Mesodermal cell (in vitro differentiated cells): Measurements from ENCODE around the gene SOX13.
"Not testable (repeated sequence)": the region's sequence is repeated elsewhere in the genome, so short reads cannot be mapped to it uniquely, and the experiment has no call there.

ENCODE experiments used
- H3K27ac ChIP-seq: 2 replicates; pipeline ENCODE4 v1.7.0; 2013; ENCODE audit warnings: mild to moderate bottlenecking, low read depth, low read length, moderate library complexity; ENCODE audit not compliant: severe bottlenecking
- H3K36me3 ChIP-seq: 2 replicates; pipeline ENCODE4 v1.7.1; 2013; ENCODE audit warnings: mild to moderate bottlenecking, low read length, moderate library complexity; ENCODE audit not compliant: control insufficient read depth, insufficient read depth
- H3K4me1 ChIP-seq: one replicate; pipeline ENCODE4 v1.7.1; 2013; ENCODE audit warnings: mild to moderate bottlenecking, low read length; ENCODE audit not compliant: insufficient read depth, control insufficient read depth, poor library complexity, severe bottlenecking
- H3K4me3 ChIP-seq: 2 replicates; pipeline ENCODE4 v1.7.0; 2013; ENCODE audit warnings: low read length, control low read depth, mild to moderate bottlenecking; ENCODE audit not compliant: insufficient read depth, poor library complexity, severe bottlenecking; ENCODE audit errors: extremely low read depth
- H3K9me3 ChIP-seq: 2 replicates; pipeline ENCODE4 v1.7.1; 2013; ENCODE audit warnings: mild to moderate bottlenecking, low read length, moderate library complexity; ENCODE audit not compliant: control insufficient read depth
- WGBS, 2 experiments: methylation state at CpG; one replicate each; pipeline ENCODE4 v1.1.5; 2013; ENCODE audit warnings: missing lambda C conversion rate in 2 of 2; ENCODE audit not compliant: insufficient coverage in 2 of 2; 5-methylcytosine and 5-hydroxymethylcytosine counted together

Gene SOX13

DNA sequence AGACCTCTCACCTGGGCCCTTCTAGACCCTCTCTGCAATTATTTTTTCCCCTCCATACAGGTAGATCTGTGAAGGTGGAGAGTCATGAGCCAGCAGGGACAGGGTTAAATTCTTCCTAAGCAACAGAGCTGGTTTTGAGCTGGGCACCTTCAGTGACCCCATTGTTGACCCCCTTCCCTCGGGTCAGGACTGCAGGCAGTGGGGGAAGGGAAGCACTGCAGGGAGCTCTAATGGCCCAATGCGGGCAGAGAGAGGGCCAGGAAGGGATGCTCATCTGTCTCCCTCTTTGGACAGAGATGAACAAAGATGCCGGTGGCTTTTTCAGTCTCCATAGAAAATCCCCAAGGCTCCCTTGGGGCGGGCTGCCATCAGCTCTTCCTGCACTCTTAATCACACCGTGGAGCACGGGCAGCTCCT, 21.4 kb downstream of the SOX13 start:
- H3K9me3 ChIP-seq: no peaks in the 10 kb centered on the region
- H3K4me1 ChIP-seq: peaks cover 6% of the 10 kb centered on the region
- no peak overlapping the region for H3K4me3 ChIP-seq
- H3K36me3 ChIP-seq: no peaks in the 10 kb centered on the region
- peak overlapping the region; percentile 62 for H3K27ac ChIP-seq
- WGBS, 2 experiments: 9 to 18% methylated on average over 2 to 4 of the region's 6 CpGs

DNA sequence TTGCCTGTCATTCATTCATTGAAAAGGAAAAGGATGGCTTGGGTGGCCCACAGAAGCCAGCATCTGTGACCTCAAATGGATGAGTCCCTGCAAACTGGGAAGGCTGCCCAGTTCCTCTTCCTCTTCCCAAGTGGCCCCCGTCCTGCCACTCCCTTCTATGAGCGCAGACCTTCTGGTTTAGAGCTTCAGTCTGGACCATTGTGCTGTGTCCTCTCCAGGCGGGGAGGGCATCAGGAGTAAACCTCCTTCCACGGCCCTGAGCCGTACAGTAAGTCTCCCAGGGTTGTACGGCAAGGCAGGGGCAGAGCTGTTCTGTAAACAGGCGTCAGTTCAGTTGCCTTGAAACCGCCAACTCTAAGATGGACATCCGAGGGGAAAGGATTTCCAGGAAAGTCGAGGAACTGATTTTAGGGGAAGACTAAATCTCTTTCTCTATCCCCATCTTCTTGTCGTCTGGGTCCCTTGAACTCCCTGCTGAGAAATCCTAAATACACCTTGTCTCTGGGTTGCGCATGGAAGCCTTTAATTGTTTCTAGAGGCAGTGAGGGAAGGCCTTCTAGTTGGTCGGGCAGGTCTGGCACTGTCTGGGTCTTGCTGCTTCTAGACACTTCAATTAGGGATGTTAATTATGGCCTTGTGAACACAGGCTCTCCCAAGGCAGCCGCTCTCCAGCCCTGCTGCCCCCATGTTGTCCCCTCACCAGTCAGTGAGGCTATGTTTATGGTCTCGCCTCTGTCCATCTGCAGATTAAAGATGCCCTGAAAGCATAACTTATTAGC, 22.1 kb downstream of the SOX13 start:
- H3K9me3 ChIP-seq: no peaks in the 10 kb centered on the region
- no peaks in the 10 kb centered on the region for H3K36me3 ChIP-seq
- H3K4me1 ChIP-seq: peaks cover 6% of the 10 kb centered on the region
- peak overlapping the region; percentile 62 for H3K27ac ChIP-seq
- H3K4me3 ChIP-seq: no peak overlapping the region
- WGBS, 2 experiments: 79 to 85% methylated on average over 8 to 13 of the region's 15 CpGs

DNA sequence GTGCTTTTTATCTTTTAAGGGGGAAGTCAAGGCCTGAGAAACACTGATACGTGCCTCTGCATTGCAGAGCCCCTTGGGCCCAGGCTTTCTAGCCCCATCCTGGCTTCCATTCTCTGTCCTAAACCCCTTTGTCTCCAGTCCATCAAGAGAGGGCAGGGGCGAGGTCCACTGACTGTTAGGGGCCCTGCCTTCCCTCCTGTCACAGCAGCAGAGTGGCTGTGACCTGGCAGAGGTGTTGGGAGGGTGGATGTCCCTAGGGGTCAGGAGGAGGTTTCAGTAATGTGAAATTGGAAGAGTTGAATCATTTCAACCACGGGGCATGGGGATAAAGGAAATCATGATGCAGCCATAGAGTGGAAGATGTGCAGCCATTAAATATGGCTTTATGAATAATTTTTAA, 24.0 kb downstream of the SOX13 start:
- WGBS, 2 experiments: 100% methylated on average over 2 of the region's 3 CpGs; no CpG with 5 or more reads in 1 of the 2 experiments
- peaks cover 8% of the 10 kb centered on the region for H3K4me1 ChIP-seq
- H3K4me3 ChIP-seq: no peak overlapping the region

DNA sequence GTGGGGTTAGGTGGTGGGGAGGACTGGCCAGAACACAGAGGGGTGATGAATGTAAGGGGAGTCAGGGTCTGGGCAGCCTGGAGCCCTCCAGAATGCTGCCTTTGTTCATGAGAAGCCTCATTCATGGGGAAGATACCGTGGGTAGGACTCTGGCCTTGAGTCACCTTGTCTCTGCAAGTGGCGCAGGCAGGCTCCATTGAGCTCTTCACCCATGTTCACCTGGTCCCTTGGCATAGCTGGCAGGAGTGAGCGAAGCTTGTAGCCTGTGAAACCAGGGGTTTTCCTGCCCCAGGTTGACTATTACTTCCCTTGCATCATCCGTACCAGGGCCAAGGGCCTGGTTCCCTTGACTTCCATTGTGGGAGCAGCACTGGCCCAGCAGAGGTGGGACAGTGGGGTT, 25.8 kb downstream of the SOX13 start:
- Histone ChIP-seq H3K36me3 (no peaks in the 10 kb centered on the region), H3K27ac (no peak overlapping the region), H3K4me3 (no peak overlapping the region), H3K9me3 (no peaks in the 10 kb centered on the region), H3K4me1 (peaks cover 25% of the 10 kb centered on the region)
- 94 to 98% methylated on average over 3 to 4 of the region's 4 CpGs for WGBS, 2 experiments

More for the DNA sequence above, 24.0 kb downstream of the SOX13 start:
- no peaks in the 10 kb centered on the region for H3K36me3 ChIP-seq
- no peaks in the 10 kb centered on the region for H3K9me3 ChIP-seq
- H3K27ac ChIP-seq: no peak overlapping the region

DNA sequence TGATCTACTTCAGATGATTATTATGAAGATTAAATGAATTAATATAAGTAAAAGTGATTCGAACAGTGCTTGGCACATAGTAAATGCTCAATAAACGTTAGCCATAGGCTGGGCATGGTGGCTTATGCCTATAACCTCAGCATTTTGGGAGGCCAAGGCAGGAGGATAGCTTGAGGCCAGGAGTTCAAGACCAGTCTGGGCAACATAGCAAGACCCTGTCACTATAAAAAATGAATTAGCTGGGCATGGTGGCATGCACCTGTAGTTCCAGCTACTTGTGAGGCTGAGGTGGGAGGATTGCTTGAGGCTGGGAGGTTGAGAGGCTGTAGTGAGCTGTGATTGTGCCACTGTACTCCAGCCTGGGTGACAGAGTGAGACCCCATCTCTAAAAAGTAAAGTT, 26.8 kb downstream of the SOX13 start:
- not testable (repeated sequence) for H3K4me3 ChIP-seq, H3K36me3 ChIP-seq, H3K27ac ChIP-seq, H3K9me3 ChIP-seq
- WGBS, 2 experiments: 96 to 100% methylated on average over 2 of the region's 2 CpGs
- peaks cover 31% of the 10 kb centered on the region for H3K4me1 ChIP-seq

DNA sequence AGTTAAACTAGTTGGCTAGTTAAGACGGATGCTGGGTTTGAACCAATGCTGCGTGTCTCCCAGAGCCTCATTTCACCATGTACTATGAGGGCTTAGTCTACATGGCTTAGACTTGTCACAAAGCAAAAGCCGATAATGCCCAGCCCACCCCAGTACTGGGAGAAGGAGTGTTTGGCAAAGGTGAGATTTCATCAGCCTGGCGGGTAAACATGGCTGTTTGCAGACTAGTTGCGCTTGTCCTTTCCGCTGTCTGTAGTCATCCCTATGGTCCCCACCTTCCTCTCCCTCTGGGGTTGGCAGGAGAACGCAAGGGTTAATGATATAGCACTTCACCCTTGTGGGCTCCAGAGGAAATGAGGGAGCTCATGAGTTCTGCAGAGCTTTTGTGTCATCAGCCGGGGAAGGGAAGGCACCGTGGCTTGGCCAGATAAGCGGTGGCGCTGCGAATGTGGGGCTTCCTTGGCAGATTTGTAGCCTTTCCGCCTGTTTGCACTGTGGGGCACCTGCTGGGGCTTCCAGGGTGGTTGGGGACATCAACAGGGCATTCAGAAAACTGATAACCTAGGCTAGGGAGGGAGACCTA, 29.2 kb downstream of the SOX13 start:
- H3K9me3 ChIP-seq: no peaks in the 10 kb centered on the region
- 74 to 79% methylated on average over 9 to 10 of the region's 13 CpGs for WGBS, 2 experiments
- no peak overlapping the region for H3K4me3 ChIP-seq
- H3K4me1 ChIP-seq: peaks cover 34% of the 10 kb centered on the region
- H3K27ac ChIP-seq: no peak overlapping the region
- H3K36me3 ChIP-seq: no peaks in the 10 kb centered on the region

DNA sequence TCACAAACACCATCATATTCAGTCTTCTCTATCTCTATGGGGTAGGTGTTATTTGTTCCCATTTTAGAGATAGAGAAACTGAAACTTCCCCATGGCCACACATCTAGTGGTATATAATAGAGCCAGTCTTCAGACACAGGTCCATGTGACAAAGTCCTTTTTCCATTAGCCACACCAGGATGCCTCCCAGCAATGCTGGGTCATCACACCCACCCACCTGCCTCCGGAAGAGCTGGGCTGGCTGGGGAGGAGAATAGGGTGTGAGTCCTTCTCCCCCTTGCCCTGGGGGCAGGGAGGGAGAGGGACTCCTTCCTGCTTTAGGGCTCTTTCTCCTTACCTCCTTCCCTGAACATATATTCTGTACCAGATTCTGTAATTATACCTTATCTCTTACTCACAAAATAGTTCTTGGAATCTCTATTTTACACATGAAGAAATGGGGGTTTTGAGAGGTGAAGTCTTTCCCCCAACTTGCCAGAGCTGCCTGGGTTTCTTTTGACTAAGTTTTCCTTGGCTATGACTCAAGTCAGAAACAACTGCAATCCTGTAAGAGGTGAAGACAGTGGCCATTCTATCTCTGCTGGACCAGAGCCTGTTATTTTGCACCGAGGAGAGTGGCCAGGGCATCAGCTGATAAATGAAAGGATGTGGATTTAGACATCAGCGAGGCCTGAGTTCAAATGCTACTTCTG, 30.0 kb downstream of the SOX13 start:
- Histone ChIP-seq H3K4me1 (peaks cover 34% of the 10 kb centered on the region), H3K4me3 (no peak overlapping the region), H3K36me3 (no peaks in the 10 kb centered on the region), H3K9me3 (no peaks in the 10 kb centered on the region), H3K27ac (no peak overlapping the region)
- 69 to 72% methylated on average over 2 of the region's 3 CpGs for whole genome bisulfite sequencing, 2 experiments

DNA sequence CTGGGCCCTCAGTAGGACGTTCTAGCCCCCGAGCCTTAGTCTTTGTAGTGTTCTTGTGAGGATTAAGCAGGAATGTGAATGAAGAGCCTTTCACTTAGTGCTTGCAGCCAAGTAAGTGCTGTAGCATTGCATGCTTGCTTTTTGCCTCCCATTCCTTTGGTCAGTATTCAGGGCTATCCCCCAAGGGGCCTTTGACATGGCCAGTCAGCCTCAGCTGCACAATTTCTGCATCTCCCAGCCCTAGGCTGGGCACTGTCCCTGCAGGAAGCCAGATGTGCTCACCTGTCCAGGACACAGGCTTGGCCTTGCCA, 30.5 kb downstream of the SOX13 start:
- Histone ChIP-seq H3K27ac (no peak overlapping the region), H3K9me3 (no peaks in the 10 kb centered on the region), H3K36me3 (no peaks in the 10 kb centered on the region), H3K4me1 (peaks cover 34% of the 10 kb centered on the region), H3K4me3 (no peak overlapping the region)
- WGBS, 2 experiments: 40 to 74% methylated on average over 1 to 2 of the region's 2 CpGs

DNA sequence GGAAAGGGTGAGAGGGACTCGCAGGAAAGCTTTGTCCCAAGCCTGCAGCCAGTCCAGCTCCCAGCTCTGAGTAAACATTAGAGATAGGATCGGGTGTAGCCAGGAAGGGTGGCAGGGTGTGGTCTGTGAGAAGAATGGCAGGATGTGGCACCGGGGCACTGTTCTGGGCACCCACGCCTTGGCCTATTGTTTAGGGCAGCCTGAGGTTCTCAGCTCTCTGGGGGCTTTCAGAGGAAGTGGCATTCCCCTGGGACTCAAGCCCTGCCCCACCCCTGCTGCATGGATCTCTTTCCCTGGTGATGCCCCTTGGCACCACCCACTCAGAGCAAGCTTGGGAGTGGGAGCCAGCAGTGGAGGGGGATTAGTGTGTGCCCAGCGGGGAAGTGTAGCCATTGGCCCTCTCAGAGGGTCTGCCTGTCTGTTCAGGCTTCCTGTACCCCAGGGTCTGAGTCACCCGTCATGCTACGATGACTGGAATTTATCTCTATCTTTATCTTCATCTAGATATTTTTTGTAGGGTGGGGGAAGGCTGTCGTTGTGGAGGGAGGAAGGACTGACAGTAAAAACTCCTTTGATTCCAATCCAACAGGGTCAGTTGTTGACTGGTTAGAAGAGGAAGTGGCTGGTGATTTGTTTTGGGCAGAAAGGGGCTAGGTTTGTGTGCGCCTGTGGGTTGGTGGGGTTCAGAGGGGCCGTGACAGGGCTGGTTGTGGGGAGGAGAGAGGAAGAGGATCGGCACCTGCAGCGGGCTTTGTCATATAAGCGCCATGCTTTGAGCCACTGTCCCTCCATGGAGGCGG, 31.6 kb downstream of the SOX13 start:
- H3K4me3 ChIP-seq: no peak overlapping the region
- H3K4me1 ChIP-seq: peaks cover 37% of the 10 kb centered on the region
- peak overlapping the region; percentile 32 for H3K27ac ChIP-seq
- H3K9me3 ChIP-seq: no peaks in the 10 kb centered on the region
- 88 to 97% methylated on average over 10 to 11 of the region's 14 CpGs for WGBS, 2 experiments
- no peaks in the 10 kb centered on the region for H3K36me3 ChIP-seq

DNA sequence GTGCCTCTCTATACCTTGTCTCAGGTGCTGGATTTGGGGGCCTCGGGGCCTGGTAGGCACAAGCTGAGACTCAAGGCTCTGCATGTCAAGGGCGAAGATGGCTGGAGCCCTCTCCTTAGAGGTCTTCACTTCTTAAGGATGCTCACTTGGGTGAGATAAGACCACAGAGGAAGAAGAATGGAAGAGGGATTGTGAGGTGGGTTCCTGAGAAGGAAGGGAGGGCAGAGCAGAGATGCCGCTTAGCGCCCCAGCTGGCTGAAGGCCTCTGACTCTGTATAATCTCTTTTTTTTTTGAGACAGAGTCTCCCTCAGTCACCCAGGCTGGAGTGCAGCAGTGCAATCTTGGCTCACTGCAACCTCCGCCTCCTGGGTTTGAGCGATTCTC, 32.2 kb downstream of the SOX13 start:
- Histone ChIP-seq H3K36me3 (no peaks in the 10 kb centered on the region), H3K27ac (no peak overlapping the region), H3K4me3 (no peak overlapping the region), H3K9me3 (no peaks in the 10 kb centered on the region), H3K4me1 (peaks cover 37% of the 10 kb centered on the region)
- WGBS, 2 experiments: 88 to 95% methylated on average over 3 of the region's 6 CpGs
